Measurements from ENCODE around the gene PIP4P1. TPM values are rescaled to one million over a fixed set of nuclear protein-coding genes. Genes with fewer than 3 reads are reported as not detected.

PIP4P1 gene
- total and polyA plus RNA-seq, 2 of the 8 experiments (the other 6 are each of a cell fraction or from before 2014, with no cell fraction given) = 29.5 to 60.0 TPM

GRCh38 chr14:20434701-20435581 lies 26.3 kb downstream of the PIP4P1 start:
- Histone ChIP-seq H2AFZ (ENCODE audit: low read length) (peak overlapping the region; percentile 37; the same call in 1 of the 2 replicates), H3K4me2 (ENCODE audit: insufficient read depth in 1 of 2, low read depth in 2 of 2, low read length in 2 of 2) (peak overlapping the region; percentile 36 to 70)
- DNase-seq (ENCODE audit: low read depth in 1 of 2, low spot score in 2 of 2) = peak in 1 of 2 experiments; percentile 61
- TF ChIP-seq E2F6 (IDR thresholded peaks at IDR 0.05) = 0 out of 2 replicates have a peak, but pooled peaks have one; percentile 5
- TF ChIP-seq SUZ12 (IDR thresholded peaks at IDR 0.05; ENCODE audit: low read length) = peak; percentile 26; the same call in 1 of the 2 replicates

More at GRCh38 chr14:20434701-20435581, 26.3 kb downstream of the PIP4P1 start:
- Histone ChIP-seq H3K79me2 (ENCODE audit: control insufficient read depth in 1 of 2, insufficient read depth in 2 of 2, low read length in 2 of 2) (no peaks in the 10 kb centered on the region), H3K79me1 (ENCODE audit: low read depth, low read length) (no peaks in the 10 kb centered on the region), H3K4me3 (ENCODE audit: extremely low read depth in 1 of 4, insufficient read depth in 2 of 4, low read depth in 3 of 4, low read length in 4 of 4) (peak overlapping the region; percentile 21 to 61 (median 32); a peak in 7 of 8 replicates), H3K23me2 (ENCODE audit: low read depth, low read length) (no peaks in the 10 kb centered on the region), H3K27ac (ENCODE audit: low read depth, low read length) (no peak overlapping the region), H2AK5ac (ENCODE audit: low read depth, low read length) (no peak overlapping the region), H4K20me1 (replicated peaks in 1 of 2; ENCODE audit: control insufficient read depth in 1 of 2, insufficient read depth in 2 of 2, low read length in 2 of 2) (no peaks in the 10 kb centered on the region), H3K4ac (replicated peaks; ENCODE audit: insufficient read length, low read depth, low read length) (no peak overlapping the region), H3K4me1 (replicated peaks in 1 of 4; ENCODE audit: control insufficient read depth in 3 of 4, insufficient read depth in 4 of 4, low read length in 3 of 4) (peaks cover 4 to 10% (median 9%) of the 10 kb centered on the region in 4 experiments; a peak in 6 of 7 replicates), H4K5ac (ENCODE audit: insufficient read length, low read depth, low read length) (no peak overlapping the region), H3K27me3 (replicated peaks in 1 of 4; ENCODE audit: control insufficient read depth in 3 of 4, extremely low read depth in 1 of 4, insufficient read depth in 3 of 4, low read length in 3 of 4) (peaks cover 0 to 20% (median 14%) of the 10 kb centered on the region in 4 experiments; a peak in 5 of 7 replicates), H2BK120ac (replicated peaks; ENCODE audit: low read depth, low read length) (no peak overlapping the region), H3K18ac (ENCODE audit: extremely low read depth, low read length) (no peak overlapping the region), H4K91ac (replicated peaks; ENCODE audit: insufficient read length, low read length) (no peak overlapping the region), H2BK5ac (ENCODE audit: low read depth, low read length) (no peak overlapping the region), H3K9me3 (ENCODE audit: insufficient read depth in 2 of 2, low read depth in 1 of 2, low read length in 1 of 2) (no peaks in the 10 kb centered on the region), H3K36me3 (ENCODE audit: control insufficient read depth in 2 of 4, insufficient read depth in 4 of 4, low read length in 3 of 4) (no peaks in the 10 kb centered on the region), H3K23ac (ENCODE audit: insufficient read length) (no peak overlapping the region), H4K8ac (ENCODE audit: extremely low read depth, insufficient read depth, low read length) (peak overlapping the region; percentile 41; the same call in 1 of the 2 replicates), H3K14ac (ENCODE audit: insufficient read length) (no peak overlapping the region), H2BK12ac (ENCODE audit: low read depth, low read length) (no peak overlapping the region), H3K56ac (replicated peaks; ENCODE audit: insufficient read length, low read depth, low read length) (no peak overlapping the region), H3K9ac (replicated peaks in 1 of 4; ENCODE audit: extremely low read depth in 1 of 4, low read depth in 3 of 4, low read length in 3 of 4) (0 out of 7 replicates have a peak overlapping the region, but pooled peaks of 1 of the 4 experiments have one; percentile 10), H2BK20ac (ENCODE audit: low read length) (no peak overlapping the region), H2BK15ac (ENCODE audit: low read length) (no peak overlapping the region; the same call in 1 of the 2 replicates)
- ChIA-PET POLR2A (ENCODE audit: partially characterized antibody) (interaction anchor here (0.9 to 6.0 kb wide), 5 partner anchors 13 to 148 kb away, joined by 3 to 54 read pairs (median 9); partner anchors contain the start of genes APEX1, OSGEP and PNP), CTCF (ENCODE audit: partially characterized antibody) (interaction anchor here (0.7 to 3.2 kb wide), 5 partner anchors 13 to 107 kb away, joined by 3 to 17 read pairs (median 4); no protein-coding TSS in a partner anchor)
- no peak for FAIRE-seq
- 23% methylated on average over 40 of the region's 44 CpGs; no CpG with 5 or more reads in 1 of the 2 experiments for WGBS, 2 experiments (ENCODE audit: extremely low coverage in 1 of 2, insufficient coverage in 1 of 2, insufficient read length in 1 of 2, insufficient replicate concordance in 2 of 2, low coverage in 1 of 2, low lambda C conversion rate in 2 of 2, missing lambda C conversion rate in 1 of 2)
